ENCODE data around the gene LAMA3.

- TF ChIP-seq CTCF (IDR thresholded peaks at IDR 0.05), result no peak
- TF ChIP-seq POLR2A (IDR thresholded peaks at IDR 0.05), result no peak
These were observed 260.6 kb downstream of the LAMA3 start for GRCh38 chr18:23949863-23950262.
